GM12874 (cell line): ENCODE measurements around the gene RASSF6.

Experiments used
- TF ChIP-seq, protein P1 (sequence below): IDR thresholded peaks from 2 replicates; pipeline ENCODE4 v1.5.1; 2011; ENCODE audit warnings: low read depth, mild to moderate bottlenecking, control low read depth, low read length, moderate library complexity; ENCODE audit not compliant: insufficient read depth

RASSF6 gene

DNA sequence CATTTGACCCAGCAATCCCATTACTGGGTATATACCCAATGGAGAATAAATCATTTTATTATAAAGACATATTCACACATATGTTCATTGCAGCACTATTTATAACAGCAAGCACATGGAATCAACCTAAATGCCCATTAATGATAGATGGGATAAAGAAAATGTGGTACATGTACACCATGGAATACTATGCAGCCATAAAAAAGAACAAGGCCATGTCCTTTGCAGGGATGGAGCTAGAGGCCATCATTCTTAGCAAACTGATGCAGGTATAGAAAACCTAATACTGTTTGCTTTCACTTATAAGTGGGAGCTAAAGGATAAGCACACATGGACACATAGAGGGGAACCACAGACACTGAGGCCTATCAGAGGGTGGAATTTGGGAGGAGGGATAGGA, 22.6 kb downstream of the RASSF6 start:
- TF ChIP-seq, protein P1, sequence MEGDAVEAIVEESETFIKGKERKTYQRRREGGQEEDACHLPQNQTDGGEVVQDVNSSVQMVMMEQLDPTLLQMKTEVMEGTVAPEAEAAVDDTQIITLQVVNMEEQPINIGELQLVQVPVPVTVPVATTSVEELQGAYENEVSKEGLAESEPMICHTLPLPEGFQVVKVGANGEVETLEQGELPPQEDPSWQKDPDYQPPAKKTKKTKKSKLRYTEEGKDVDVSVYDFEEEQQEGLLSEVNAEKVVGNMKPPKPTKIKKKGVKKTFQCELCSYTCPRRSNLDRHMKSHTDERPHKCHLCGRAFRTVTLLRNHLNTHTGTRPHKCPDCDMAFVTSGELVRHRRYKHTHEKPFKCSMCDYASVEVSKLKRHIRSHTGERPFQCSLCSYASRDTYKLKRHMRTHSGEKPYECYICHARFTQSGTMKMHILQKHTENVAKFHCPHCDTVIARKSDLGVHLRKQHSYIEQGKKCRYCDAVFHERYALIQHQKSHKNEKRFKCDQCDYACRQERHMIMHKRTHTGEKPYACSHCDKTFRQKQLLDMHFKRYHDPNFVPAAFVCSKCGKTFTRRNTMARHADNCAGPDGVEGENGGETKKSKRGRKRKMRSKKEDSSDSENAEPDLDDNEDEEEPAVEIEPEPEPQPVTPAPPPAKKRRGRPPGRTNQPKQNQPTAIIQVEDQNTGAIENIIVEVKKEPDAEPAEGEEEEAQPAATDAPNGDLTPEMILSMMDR = no peak

DNA sequence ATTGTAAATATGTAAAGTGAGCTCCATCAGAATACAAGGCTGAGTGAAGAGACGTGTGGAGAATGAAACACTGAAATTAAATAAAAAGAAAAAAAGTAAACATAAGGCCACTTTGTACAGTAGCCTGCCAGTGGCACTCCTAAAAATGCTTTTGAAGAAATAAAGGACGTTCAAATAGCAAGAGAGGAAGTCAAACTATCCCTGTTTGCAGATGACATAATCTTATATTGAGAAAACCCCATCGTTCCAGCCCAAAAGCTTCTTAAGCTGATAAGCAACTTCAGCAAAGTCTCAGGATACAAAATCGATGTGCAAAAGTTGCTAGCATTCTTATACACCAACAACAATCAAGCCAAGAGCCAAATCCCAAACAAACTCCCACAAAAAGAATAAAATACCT, 24.2 kb downstream of the RASSF6 start:
- TF ChIP-seq, protein P1 = no peak

DNA sequence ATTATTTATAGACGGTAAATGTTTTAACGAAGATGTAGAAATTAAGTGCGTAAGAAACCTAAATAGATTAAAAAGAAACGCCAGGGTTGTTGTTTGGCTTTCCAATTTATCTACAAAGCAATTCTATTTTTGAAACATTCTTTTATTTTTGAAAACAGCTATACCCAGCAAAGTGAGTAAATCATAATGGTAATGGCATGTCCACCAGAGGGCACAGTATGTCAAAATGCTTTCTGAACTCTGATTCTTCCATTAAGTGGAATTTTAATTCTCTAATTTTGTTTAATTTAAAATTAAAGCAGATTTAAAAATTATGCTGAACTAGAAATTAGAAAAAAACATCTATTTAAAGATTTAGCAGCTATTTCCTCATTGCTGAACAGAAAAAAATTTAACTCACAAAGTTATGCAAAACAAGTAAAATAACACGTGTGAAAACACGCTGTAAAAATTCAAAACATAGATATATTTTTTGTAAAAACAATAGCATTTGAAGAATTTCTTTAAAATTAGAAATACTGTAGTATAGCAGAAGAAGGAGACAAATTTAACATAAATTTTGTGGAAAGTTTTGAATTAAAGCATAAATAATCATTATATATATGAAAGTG, 26.5 kb downstream of the RASSF6 start:
- TF ChIP-seq, protein P1 = peak; percentile 38; the same call in 1 of the 2 replicates

DNA sequence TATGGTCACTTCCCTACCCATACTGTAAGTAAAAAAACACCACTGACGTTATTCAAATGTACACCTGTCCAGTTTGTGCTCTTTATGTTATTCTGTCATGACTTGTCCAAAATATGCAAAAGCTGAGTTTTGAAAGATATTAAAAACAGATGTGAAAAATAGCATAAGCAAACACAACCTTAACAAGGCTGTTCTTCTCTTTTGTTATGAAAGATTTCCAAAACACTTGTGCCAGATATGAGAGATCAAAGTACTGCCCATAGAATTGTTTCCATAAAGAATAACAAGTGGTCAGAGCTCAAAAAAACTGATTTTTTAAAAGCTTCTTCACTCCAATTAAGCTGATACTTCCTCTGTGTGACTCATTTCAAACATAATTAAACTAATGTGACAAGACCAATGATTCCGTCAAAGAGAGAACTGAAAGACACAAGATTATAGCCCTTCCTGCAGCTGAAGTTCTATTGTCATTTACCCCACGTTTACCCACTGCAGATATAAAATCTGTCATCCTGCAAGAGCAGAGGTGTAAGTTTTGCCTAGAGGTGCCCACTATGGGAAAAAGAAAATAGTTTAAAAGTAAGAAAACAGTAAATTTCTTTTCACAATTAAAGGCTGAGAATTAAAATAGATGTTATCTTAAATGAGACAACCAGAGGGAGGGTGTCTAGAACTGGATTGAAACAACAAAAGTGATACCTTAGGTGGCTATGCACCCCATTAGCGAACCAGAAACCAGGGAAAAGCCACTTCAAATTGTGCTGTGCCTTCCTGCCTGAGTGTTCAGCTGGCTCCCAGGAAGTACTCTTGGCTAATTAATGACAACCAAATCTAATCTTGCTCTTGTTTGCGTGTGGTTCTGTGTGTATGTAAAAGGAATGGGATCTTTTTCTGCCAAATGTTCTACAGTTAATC, 30.1 kb downstream of the RASSF6 start:
- TF ChIP-seq, protein P1 = no peak

DNA sequence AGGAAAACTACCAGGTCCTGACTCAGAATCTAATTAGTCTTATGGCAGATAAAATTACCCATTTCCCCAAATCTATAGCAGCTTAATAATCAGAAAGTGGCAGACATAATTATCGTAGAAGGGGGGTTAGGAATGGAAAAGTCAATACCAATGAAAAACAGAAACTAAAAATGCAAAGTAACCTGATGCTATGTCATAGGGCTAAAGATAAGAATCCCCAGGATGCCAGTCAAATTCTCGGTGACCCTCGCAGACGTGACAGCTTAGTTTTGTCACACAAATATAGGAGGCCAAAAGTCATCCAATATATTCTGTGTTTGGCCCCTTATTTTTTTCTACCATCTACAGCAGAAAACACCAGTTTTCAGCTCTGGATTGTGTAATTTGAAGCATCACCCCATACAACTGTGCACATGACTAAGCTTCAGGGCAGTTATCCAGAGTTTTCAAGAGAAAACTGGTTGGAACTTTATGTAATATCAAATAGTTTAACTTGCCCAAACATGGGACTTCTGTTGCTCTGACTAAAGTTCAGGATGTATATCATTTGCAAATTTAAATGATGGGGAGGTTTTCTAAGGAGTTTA, 30.9 kb downstream of the RASSF6 start:
- TF ChIP-seq, protein P1 = no peak

DNA sequence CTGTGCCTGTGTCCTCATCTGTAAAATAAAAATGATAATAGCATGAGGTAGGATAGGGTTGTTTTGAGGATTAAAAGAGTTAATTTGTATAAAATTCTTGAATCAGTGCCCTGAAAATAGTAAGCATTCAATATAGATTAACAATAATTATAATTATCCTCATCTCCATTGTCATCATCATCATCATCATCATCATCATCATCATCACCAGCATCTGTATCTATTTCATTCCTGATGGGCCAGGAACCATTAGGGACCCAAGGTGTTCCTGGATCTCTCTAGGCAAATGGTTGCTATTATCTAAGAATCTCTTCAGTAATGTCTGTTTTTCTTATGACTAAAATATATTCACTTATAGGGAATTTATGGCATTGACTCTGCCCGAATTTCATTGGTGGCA, 31.6 kb downstream of the RASSF6 start:
- TF ChIP-seq, protein P1 = no peak

DNA sequence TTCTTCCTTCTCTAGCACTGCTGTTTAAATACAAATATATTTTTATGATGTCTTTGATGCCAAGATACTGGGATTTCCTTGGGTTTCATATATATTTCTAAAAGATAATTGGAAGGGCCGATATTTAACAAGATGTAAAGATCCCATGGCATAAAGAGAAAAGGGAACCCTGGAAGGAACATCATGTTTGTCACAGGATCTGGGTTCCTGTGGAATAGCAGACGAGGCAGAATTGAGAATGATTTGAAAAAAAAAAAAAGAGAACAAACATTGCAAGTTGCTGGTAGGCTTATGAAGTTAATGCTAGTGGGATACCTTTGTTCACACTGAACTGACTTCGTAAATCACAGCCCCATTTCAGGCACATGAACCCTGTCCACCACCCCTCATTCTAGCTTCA, 33.6 kb downstream of the RASSF6 start:
- TF ChIP-seq, protein P1 = no peak
